ENCODE data around the gene HELT.
"Not testable (repeated sequence)": the region's sequence is repeated elsewhere in the genome, so short reads cannot be mapped to it uniquely, and the experiment has no call there.

HELT gene

DNA sequence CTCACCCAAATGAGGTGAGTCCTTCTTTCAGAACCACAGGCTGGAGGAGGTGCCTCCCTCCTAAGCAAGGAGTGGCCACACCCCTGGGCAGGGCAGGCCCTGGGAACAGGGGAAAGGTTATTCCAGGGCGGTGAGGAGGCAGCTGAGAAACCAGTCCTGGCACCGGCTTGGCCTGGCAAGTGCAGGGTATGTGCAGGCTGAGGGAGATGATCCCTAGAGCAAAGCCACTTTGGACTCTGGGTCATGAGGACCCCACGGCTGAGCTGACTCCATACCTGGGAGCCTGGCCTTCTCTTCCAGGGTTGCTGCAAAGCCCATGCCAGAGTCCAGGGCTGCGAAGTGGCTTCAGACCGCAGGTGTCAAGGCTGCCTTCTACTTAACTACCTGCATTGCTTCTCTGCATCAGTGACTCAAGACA is 49.5 kb upstream of the HELT start (continued):
- TF ChIP-seq, protein P1, sequence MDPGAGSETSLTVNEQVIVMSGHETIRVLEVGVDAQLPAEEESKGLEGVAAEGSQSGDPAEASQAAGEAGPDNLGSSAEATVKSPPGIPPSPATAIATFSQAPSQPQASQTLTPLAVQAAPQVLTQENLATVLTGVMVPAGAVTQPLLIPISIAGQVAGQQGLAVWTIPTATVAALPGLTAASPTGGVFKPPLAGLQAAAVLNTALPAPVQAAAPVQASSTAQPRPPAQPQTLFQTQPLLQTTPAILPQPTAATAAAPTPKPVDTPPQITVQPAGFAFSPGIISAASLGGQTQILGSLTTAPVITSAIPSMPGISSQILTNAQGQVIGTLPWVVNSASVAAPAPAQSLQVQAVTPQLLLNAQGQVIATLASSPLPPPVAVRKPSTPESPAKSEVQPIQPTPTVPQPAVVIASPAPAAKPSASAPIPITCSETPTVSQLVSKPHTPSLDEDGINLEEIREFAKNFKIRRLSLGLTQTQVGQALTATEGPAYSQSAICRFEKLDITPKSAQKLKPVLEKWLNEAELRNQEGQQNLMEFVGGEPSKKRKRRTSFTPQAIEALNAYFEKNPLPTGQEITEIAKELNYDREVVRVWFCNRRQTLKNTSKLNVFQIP (CRISPR knock-in tag; IDR thresholded peaks at IDR 0.05; ENCODE audit: borderline replicate concordance, low read depth): no peak
- TF ChIP-seq ZNF70 (CRISPR knock-in tag; IDR thresholded peaks at IDR 0.05) (no peak), PPARA (CRISPR knock-in tag; IDR thresholded peaks at IDR 0.05; ENCODE audit: borderline replicate concordance) (no peak)

DNA sequence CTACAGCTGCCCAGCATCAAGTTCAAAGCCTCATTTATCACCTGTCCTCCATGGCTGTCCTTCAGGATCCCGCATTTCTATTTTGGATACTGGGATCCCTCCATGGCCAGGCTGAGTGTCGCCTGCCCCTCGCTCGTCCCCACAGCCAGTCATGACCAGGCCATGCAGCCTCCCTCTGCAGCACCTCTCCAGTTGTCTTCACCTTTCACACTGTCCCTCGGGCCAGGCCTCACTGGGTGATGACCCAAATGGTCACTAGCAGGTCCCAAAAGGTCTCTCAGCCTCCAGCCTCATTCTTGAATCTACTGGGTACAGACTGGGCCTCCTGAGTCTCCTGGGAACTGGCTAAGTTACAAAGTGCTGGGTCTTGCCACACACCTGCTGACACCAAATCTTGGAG is 48.7 kb upstream of the HELT start:
- TF ChIP-seq, protein P1 (CRISPR knock-in tag; IDR thresholded peaks at IDR 0.05; ENCODE audit: borderline replicate concordance, low read depth): no peak
- TF ChIP-seq, protein P2, sequence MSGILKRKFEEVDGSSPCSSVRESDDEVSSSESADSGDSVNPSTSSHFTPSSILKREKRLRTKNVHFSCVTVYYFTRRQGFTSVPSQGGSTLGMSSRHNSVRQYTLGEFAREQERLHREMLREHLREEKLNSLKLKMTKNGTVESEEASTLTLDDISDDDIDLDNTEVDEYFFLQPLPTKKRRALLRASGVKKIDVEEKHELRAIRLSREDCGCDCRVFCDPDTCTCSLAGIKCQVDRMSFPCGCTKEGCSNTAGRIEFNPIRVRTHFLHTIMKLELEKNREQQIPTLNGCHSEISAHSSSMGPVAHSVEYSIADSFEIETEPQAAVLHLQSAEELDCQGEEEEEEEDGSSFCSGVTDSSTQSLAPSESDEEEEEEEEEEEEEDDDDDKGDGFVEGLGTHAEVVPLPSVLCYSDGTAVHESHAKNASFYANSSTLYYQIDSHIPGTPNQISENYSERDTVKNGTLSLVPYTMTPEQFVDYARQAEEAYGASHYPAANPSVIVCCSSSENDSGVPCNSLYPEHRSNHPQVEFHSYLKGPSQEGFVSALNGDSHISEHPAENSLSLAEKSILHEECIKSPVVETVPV (CRISPR knock-in tag; IDR thresholded peaks at IDR 0.05): no peak
- no peak for TF ChIP-seq OSR1 (CRISPR knock-in tag; IDR thresholded peaks at IDR 0.05)
- TF ChIP-seq PPARA (CRISPR knock-in tag; IDR thresholded peaks at IDR 0.05; ENCODE audit: borderline replicate concordance): no peak
- TF ChIP-seq ESRRG (CRISPR knock-in tag; IDR thresholded peaks at IDR 0.05): no peak
- TF ChIP-seq ISL1 (CRISPR knock-in tag; IDR thresholded peaks at IDR 0.05): no peak
- TF ChIP-seq ZNF8 (CRISPR knock-in tag; IDR thresholded peaks at IDR 0.05): no peak
- TF ChIP-seq, protein P3, sequence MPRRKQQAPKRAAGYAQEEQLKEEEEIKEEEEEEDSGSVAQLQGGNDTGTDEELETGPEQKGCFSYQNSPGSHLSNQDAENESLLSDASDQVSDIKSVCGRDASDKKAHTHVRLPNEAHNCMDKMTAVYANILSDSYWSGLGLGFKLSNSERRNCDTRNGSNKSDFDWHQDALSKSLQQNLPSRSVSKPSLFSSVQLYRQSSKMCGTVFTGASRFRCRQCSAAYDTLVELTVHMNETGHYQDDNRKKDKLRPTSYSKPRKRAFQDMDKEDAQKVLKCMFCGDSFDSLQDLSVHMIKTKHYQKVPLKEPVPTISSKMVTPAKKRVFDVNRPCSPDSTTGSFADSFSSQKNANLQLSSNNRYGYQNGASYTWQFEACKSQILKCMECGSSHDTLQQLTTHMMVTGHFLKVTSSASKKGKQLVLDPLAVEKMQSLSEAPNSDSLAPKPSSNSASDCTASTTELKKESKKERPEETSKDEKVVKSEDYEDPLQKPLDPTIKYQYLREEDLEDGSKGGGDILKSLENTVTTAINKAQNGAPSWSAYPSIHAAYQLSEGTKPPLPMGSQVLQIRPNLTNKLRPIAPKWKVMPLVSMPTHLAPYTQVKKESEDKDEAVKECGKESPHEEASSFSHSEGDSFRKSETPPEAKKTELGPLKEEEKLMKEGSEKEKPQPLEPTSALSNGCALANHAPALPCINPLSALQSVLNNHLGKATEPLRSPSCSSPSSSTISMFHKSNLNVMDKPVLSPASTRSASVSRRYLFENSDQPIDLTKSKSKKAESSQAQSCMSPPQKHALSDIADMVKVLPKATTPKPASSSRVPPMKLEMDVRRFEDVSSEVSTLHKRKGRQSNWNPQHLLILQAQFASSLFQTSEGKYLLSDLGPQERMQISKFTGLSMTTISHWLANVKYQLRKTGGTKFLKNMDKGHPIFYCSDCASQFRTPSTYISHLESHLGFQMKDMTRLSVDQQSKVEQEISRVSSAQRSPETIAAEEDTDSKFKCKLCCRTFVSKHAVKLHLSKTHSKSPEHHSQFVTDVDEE (CRISPR knock-in tag; IDR thresholded peaks at IDR 0.05): no peak
- TF ChIP-seq, protein P4, sequence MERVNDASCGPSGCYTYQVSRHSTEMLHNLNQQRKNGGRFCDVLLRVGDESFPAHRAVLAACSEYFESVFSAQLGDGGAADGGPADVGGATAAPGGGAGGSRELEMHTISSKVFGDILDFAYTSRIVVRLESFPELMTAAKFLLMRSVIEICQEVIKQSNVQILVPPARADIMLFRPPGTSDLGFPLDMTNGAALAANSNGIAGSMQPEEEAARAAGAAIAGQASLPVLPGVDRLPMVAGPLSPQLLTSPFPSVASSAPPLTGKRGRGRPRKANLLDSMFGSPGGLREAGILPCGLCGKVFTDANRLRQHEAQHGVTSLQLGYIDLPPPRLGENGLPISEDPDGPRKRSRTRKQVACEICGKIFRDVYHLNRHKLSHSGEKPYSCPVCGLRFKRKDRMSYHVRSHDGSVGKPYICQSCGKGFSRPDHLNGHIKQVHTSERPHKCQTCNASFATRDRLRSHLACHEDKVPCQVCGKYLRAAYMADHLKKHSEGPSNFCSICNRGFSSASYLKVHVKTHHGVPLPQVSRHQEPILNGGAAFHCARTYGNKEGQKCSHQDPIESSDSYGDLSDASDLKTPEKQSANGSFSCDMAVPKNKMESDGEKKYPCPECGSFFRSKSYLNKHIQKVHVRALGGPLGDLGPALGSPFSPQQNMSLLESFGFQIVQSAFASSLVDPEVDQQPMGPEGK (CRISPR knock-in tag; IDR thresholded peaks at IDR 0.05; ENCODE audit: borderline replicate concordance): no peak

DNA sequence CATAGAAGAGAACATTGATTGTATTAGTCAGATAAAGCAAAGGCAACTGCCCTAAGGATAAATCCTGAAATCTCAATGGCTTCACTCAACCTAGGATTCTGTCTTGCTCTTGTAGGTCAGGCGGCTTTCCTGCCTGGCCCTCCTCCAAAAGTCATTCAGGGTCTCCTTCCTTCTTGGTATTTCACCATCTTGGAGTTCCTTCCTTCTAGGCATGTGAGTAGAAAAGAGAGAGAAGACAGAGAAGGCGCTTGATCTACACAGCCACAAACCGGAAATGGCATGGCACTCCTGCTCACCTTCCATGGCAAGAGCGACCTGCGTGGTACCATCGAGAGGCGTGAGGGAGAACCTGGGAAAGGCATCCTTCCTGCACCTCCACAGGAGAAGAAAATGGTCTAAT is 45.3 kb upstream of the HELT start:
- TF ChIP-seq GLIS3 (CRISPR knock-in tag; IDR thresholded peaks at IDR 0.05): no peak
- no peak for TF ChIP-seq ZNF8 (CRISPR knock-in tag; IDR thresholded peaks at IDR 0.05)
- TF ChIP-seq TOX (CRISPR knock-in tag; IDR thresholded peaks at IDR 0.05; ENCODE audit: borderline replicate concordance): no peak
- no peak for TF ChIP-seq ZNF565 (CRISPR knock-in tag; conservative IDR thresholded peaks at IDR 0.05; ENCODE audit: low read depth)
- TF ChIP-seq, protein P1 (CRISPR knock-in tag; IDR thresholded peaks at IDR 0.05; ENCODE audit: borderline replicate concordance, low read depth): no peak
- TF ChIP-seq ISL1 (CRISPR knock-in tag; IDR thresholded peaks at IDR 0.05): no peak
- no peak for TF ChIP-seq ZNF70 (CRISPR knock-in tag; IDR thresholded peaks at IDR 0.05)
- TF ChIP-seq, protein P2 (CRISPR knock-in tag; IDR thresholded peaks at IDR 0.05): no peak
- TF ChIP-seq TCF4 (CRISPR knock-in tag; IDR thresholded peaks at IDR 0.05; ENCODE audit: borderline replicate concordance): no peak
- no peak for ATAC-seq

More for the DNA sequence above, 48.7 kb upstream of the HELT start:
- ATAC-seq: no peak

DNA sequence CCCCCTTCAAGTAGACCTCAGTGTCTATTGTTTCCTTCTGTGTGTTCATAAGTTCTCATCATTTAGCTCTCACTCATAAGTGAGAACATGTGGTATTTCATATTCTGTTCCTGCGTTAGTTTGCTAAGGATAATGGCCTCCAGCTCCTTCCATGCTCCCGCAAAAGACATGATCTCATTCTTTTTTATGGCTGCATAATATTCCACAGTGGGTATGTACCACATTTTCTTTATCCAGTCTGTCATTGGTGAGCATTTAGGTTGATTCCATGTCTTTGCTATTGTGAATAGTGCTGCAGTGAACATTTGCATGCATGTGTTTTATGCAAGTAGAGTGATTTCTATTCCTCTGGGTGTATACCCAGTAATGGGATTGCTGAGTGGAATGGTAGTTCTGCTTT is 41.9 kb upstream of the HELT start:
- not testable (repeated sequence) for ATAC-seq
